HepG2 (cell line): ENCODE measurements around the gene RARA. TPM values are rescaled to one million over a fixed set of nuclear protein-coding genes. Genes with fewer than 3 reads are reported as not detected.

Experiments
- ARNT ChIP-seq: fragments of 450-650 bp; IDR thresholded peaks from 2 replicates; pipeline ENCODE4 v1.6.1; 2017
- ATF2 ChIP-seq: sonication (generic); formaldehyde crosslinking; IDR thresholded peaks from 2 replicates; pipeline ENCODE4 v1.4.0; 2020; ENCODE audit warnings: missing genetic modification reagents
- CHCHD3 ChIP-seq: sonication (generic); formaldehyde crosslinking; IDR thresholded peaks from 2 replicates; pipeline ENCODE4 v1.8.0; 2022; ENCODE audit warnings: mild to moderate bottlenecking, missing genetic modification reagents, moderate library complexity
- HNRNPK ChIP-seq: fragments of 200-400 bp; formaldehyde crosslinking; IDR thresholded peaks from 2 replicates; pipeline ENCODE4 v1.6.1; 2018; ENCODE audit warnings: low read length, low read depth, moderate library complexity, mild to moderate bottlenecking; ENCODE audit not compliant: poor library complexity, severe bottlenecking
- JUN ChIP-seq: sonication (generic); formaldehyde crosslinking; IDR thresholded peaks from 2 replicates; pipeline ENCODE4 v1.4.0; 2020; ENCODE audit warnings: mild to moderate bottlenecking, missing genetic modification reagents
- KDM5B ChIP-seq: sonication (generic); formaldehyde crosslinking; IDR thresholded peaks from 2 replicates; pipeline ENCODE4 v1.4.0; 2020; ENCODE audit warnings: missing genetic modification reagents, mild to moderate bottlenecking, borderline replicate concordance
- MAX ChIP-seq: IDR thresholded peaks from 2 replicates; pipeline ENCODE4 v1.6.1; 2012; ENCODE audit warnings: inconsistent platforms
- MED13 ChIP-seq: sonication (generic); formaldehyde crosslinking; IDR thresholded peaks from 2 replicates; pipeline ENCODE4 v1.5.0; 2020; ENCODE audit warnings: missing genetic modification reagents
- MTA1 ChIP-seq: sonication (generic); formaldehyde crosslinking; IDR thresholded peaks from 2 replicates; pipeline ENCODE4 v1.4.0; 2020; ENCODE audit warnings: missing genetic modification reagents, mild to moderate bottlenecking, borderline replicate concordance
- MTERF4 ChIP-seq: sonication (generic); formaldehyde crosslinking; IDR thresholded peaks from 2 replicates; pipeline ENCODE4 v1.8.0; 2023; ENCODE audit warnings: mild to moderate bottlenecking, missing genetic modification reagents
- NRL ChIP-seq: sonication (generic); formaldehyde crosslinking; IDR thresholded peaks from 2 replicates; pipeline ENCODE4 v1.5.0; 2020; ENCODE audit warnings: missing genetic modification reagents, mild to moderate bottlenecking, moderate library complexity, borderline replicate concordance
- ZBTB20 ChIP-seq: sonication (generic); formaldehyde crosslinking; IDR thresholded peaks from 2 replicates; pipeline ENCODE4 v1.8.1; 2023; ENCODE audit warnings: missing genetic modification reagents, low read depth, mild to moderate bottlenecking, borderline replicate concordance
- ZFP90 ChIP-seq: sonication (generic); formaldehyde crosslinking; IDR thresholded peaks from 2 replicates; pipeline ENCODE4 v1.8.0; 2022; ENCODE audit warnings: missing genetic modification reagents, mild to moderate bottlenecking, inconsistent platforms, borderline replicate concordance
- ZKSCAN5 ChIP-seq: sonication (generic); formaldehyde crosslinking; IDR thresholded peaks from 2 replicates; pipeline ENCODE4 v1.5.1; 2020; ENCODE audit warnings: mild to moderate bottlenecking, missing genetic modification reagents
- ZNF232 ChIP-seq: sonication (generic); formaldehyde crosslinking; IDR thresholded peaks from 2 replicates; pipeline ENCODE4 v1.4.0; 2020; ENCODE audit warnings: missing genetic modification reagents, borderline replicate concordance
- ZNF235 ChIP-seq: sonication (generic); formaldehyde crosslinking; IDR thresholded peaks from 2 replicates; pipeline ENCODE4 v1.8.1; 2023; ENCODE audit warnings: mild to moderate bottlenecking, missing genetic modification reagents, borderline replicate concordance
- ZNF281 ChIP-seq: sonication (generic); formaldehyde crosslinking; IDR thresholded peaks from 2 replicates; pipeline ENCODE4 v1.4.0; 2020; ENCODE audit warnings: missing genetic modification reagents, borderline replicate concordance
- ZNF687 ChIP-seq: sonication (generic); formaldehyde crosslinking; IDR thresholded peaks from 2 replicates; pipeline ENCODE4 v1.5.1; 2020; ENCODE audit warnings: mild to moderate bottlenecking, missing genetic modification reagents, moderate library complexity
- ZNF740 ChIP-seq: sonication (generic); formaldehyde crosslinking; IDR thresholded peaks from 2 replicates; pipeline ENCODE4 v1.4.0; 2020; ENCODE audit warnings: missing genetic modification reagents
- polyA plus RNA-seq, 8 experiments: library from polyadenylated mRNA; depleted of rRNA in 3 of 8; stranded (reverse) in 7 of 8; unstranded in 1 of 8; fragments of >200 nt; fragmentation: Illumina TruSeq in 4 of 8; extraction: Trizol in 4 of 8; gene quantifications; 2 replicates each; pipeline versions ENCODE4 v1.2.1 to v1.2.3, GENCODE V29; 2011 to 2016; ENCODE audit warnings: low read depth in 4 of 8, missing spikeins in 1 of 8, mixed read lengths in 1 of 8; ENCODE audit not compliant: insufficient read depth in 1 of 8
- total RNA-seq, 5 experiments: library from RNA; depleted of rRNA; stranded (reverse); fragments of >200 nt; fragmentation: Illumina TruSeq; extraction: Trizol; gene quantifications; 2 replicates each; pipeline ENCODE4 v1.2.3, GENCODE V29; 2016; ENCODE audit warnings: low read depth in 1 of 5

Gene RARA
- total and polyA plus RNA-seq, 2 of the 13 experiments (the other 11 are each of a cell fraction or from before 2014, with no cell fraction given): 6.4 to 8.6 TPM

GRCh38 chr17:40344421-40345160, 35.6 kb downstream of the RARA start (continued):
- TF ChIP-seq ZNF232 (no peak), NRL (CRISPR knock-in tag) (no peak), ZNF687 (no peak), ZKSCAN5 (no peak), ZNF281 (CRISPR knock-in tag) (no peak), ZBTB20 (no peak), HNRNPK (no peak), ZNF740 (CRISPR knock-in tag) (no peak), ARNT (no peak), MAX (no peak), ATF2 (CRISPR knock-in tag) (no peak), ZNF235 (CRISPR knock-in tag) (no peak), KDM5B (CRISPR knock-in tag) (no peak), MTERF4 (no peak), JUN (CRISPR knock-in tag) (no peak), CHCHD3 (CRISPR knock-in tag) (0 out of 2 replicates have a peak, but pooled peaks have one; percentile 38), ZFP90 (CRISPR knock-in tag) (no peak), MTA1 (CRISPR knock-in tag) (no peak), MED13 (CRISPR knock-in tag) (no peak)
